GM23248 (cell line): ENCODE data around the gene ARSG.

Source experiments
- EZH2 ChIP-seq: fragments of 200-600 bp; sonication (generic); IDR thresholded peaks from 2 replicates; pipeline ENCODE4 v1.6.1; 2018; ENCODE audit warnings: antibody characterized with exemption, mild to moderate bottlenecking; ENCODE audit not compliant: insufficient read depth, poor library complexity, severe bottlenecking
- EZH2phosphoT487 ChIP-seq: fragments of 200-600 bp; sonication (generic); IDR thresholded peaks from 2 replicates; pipeline ENCODE4 v1.6.1; 2018; ENCODE audit warnings: antibody characterized with exemption, moderate library complexity, mild to moderate bottlenecking, low read depth; ENCODE audit not compliant: insufficient read depth

DNA sequence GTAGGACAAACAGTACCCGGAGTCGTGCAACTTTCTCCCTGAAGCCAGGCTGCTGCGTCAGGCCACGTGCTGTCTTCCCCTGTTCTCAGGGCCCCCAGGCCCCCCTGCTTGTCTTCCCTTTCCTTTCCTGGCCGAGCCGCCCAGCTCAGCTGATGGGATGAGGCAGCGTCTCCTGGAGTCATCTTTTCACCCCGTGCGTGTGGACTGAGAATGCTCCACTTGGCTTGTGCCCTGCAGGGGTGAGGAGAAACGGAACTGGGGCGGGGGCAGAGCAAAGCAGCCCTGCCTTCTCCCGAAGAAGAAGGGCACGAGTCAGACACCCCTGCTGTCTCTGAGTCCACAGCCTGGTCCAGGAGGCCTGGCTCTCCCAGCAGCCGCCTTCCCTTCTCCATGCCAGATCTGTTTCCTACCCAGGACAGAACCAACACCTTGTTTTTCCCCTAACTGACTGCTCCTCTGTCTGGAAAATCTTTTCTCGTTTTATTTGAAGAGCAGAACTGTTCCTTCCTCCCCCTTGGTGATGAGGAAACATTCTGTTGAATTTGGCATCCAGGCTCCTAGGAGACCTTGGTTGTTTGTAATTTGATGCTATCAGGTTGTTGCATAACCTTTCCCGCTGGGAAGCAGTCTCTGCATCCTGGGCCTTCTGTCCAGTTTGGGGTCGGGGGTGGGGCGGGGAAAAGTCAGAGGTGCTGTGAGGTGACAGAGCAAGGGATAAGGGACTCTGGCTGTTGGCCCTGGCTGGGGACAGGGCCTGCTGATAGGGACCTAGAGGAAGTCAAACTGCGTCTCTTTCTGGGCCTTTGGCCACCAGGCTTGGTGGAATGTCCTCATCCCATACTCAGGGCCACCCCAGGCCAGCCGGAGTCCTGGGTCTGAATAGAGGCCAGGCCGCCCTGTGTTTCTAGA lies 87.2 kb downstream of the ARSG start:
- TF ChIP-seq EZH2phosphoT487 (no peak), EZH2 (no peak)
